ENCODE measurements around the gene CREBBP.
"Not testable (repeated sequence)": the region's sequence is repeated elsewhere in the genome, so short reads cannot be mapped to it uniquely, and the experiment has no call there.

The CREBBP gene

GRCh38 chr16:3731126-3731935, 149.2 kb downstream of the CREBBP start:
- no peak for DNase-seq

- DNase-seq: no peak
Observed at GRCh38 chr16:3730161-3731125, 150.1 kb downstream of the CREBBP start.

GRCh38 chr16:3729161-3730112, 151.1 kb downstream of the CREBBP start:
- no peak for DNase-seq

GRCh38 chr16:3728424-3729160, 151.9 kb downstream of the CREBBP start:
- no peak for DNase-seq

GRCh38 chr16:3727806-3728381, 152.6 kb downstream of the CREBBP start:
- DNase-seq: no peak

GRCh38 chr16:3726021-3726687, 154.4 kb downstream of the CREBBP start:
- no peak for DNase-seq

- DNase-seq: no peak
Observed at GRCh38 chr16:3725276-3725675, 155.2 kb downstream of the CREBBP start.

- DNase-seq: no peak
Observed at GRCh38 chr16:3722508-3722907, 158.0 kb downstream of the CREBBP start.

- no peak for DNase-seq
Observed at GRCh38 chr16:3720418-3720817, 160.1 kb downstream of the CREBBP start.

- no peak for DNase-seq
Observed at GRCh38 chr16:3718628-3719027, 161.9 kb downstream of the CREBBP start.

- no peak for DNase-seq
Observed at GRCh38 chr16:3718019-3718391, 162.5 kb downstream of the CREBBP start.

GRCh38 chr16:3717235-3718018, 163.1 kb downstream of the CREBBP start, which contains the start of gene TRAP1:
TSS of gene TRAP1 (minus strand) at chr16:3717524. CDS start at chr16:3717508, 16 bp downstream.
- peak; percentile 56 to 90 for DNase-seq

- DNase-seq: peak in 1 of 2 experiments; percentile 18
Observed at GRCh38 chr16:3716831-3717234, 163.7 kb downstream of the CREBBP start.

- DNase-seq: no peak
Observed at GRCh38 chr16:3715430-3715829, 165.1 kb downstream of the CREBBP start.

- not testable (repeated sequence) for DNase-seq
Observed at GRCh38 chr16:3714378-3714777, 166.1 kb downstream of the CREBBP start.

- no peak for DNase-seq
Observed at GRCh38 chr16:3713587-3714242, 166.8 kb downstream of the CREBBP start.

- DNase-seq: no peak
Observed at GRCh38 chr16:3712861-3713372, 167.6 kb downstream of the CREBBP start.

GRCh38 chr16:3706253-3707012, 174.1 kb downstream of the CREBBP start:
- no peak for DNase-seq
